H9 (cell line): ENCODE data around the gene CTNNA3. TPM values are rescaled to one million over a fixed set of nuclear protein-coding genes. Genes with fewer than 3 reads are reported as not detected.

ENCODE experiments used
- DNase-seq: peaks from one replicate; pipeline ENCODE4 v3.0.0-alpha.2; 2017
- H2AFZ ChIP-seq: one replicate; pipeline ENCODE4 v1.6.1; 2013; ENCODE audit warnings: mild to moderate bottlenecking, low read length, control low read depth, moderate library complexity
- H2AK5ac ChIP-seq: 2 replicates; pipeline ENCODE4 v1.6.1; 2013; ENCODE audit warnings: low read length, control low read depth, mixed read lengths; ENCODE audit not compliant: insufficient read length
- H2BK120ac ChIP-seq: one replicate; pipeline ENCODE4 v1.6.1; 2013; ENCODE audit warnings: low read depth, mild to moderate bottlenecking, low read length, control low read depth, inconsistent platforms; ENCODE audit not compliant: poor library complexity, severe bottlenecking
- H2BK12ac ChIP-seq: 2 replicates; pipeline ENCODE4 v1.6.1; 2013; ENCODE audit warnings: low read length, control low read depth, mixed read lengths, low read depth; ENCODE audit not compliant: insufficient read length
- H2BK15ac ChIP-seq: 2 replicates; pipeline ENCODE4 v1.6.1; 2013; ENCODE audit warnings: low read depth, low read length, control low read depth
- H2BK20ac ChIP-seq: one replicate; pipeline ENCODE4 v1.6.1; 2013; ENCODE audit warnings: low read depth, mild to moderate bottlenecking, low read length, control low read depth, inconsistent platforms; ENCODE audit not compliant: poor library complexity, severe bottlenecking
- H2BK5ac ChIP-seq: 2 replicates; pipeline ENCODE4 v1.6.1; 2013; ENCODE audit warnings: low read length, control low read depth, mixed read lengths; ENCODE audit not compliant: insufficient read length
- H3K14ac ChIP-seq: 2 replicates; pipeline ENCODE4 v1.6.1; 2013; ENCODE audit warnings: low read length, control low read depth; ENCODE audit not compliant: insufficient read depth
- H3K18ac ChIP-seq: 2 replicates; pipeline ENCODE4 v1.6.1; 2013; ENCODE audit warnings: low read depth, mild to moderate bottlenecking, mixed read lengths, low read length, control low read depth; ENCODE audit not compliant: insufficient read length
- H3K23ac ChIP-seq: 2 replicates; pipeline ENCODE4 v1.6.1; 2013; ENCODE audit warnings: low read length, control low read depth, mixed read lengths, low read depth; ENCODE audit not compliant: insufficient read length
- H3K23me2 ChIP-seq: 2 replicates; pipeline ENCODE4 v1.6.1; 2013; ENCODE audit warnings: low read depth, mild to moderate bottlenecking, mixed read lengths, low read length, control low read depth; ENCODE audit not compliant: insufficient read length, poor library complexity, severe bottlenecking
- H3K27ac ChIP-seq: 2 replicates; pipeline ENCODE4 v1.5.1; 2013; ENCODE audit warnings: low read length, control low read depth, mixed read lengths, low read depth; ENCODE audit not compliant: insufficient read length
- H3K27me3 ChIP-seq: 2 replicates; pipeline ENCODE4 v1.6.1; 2013; ENCODE audit warnings: low read length, control low read depth, inconsistent platforms; ENCODE audit not compliant: insufficient read depth
- H3K4ac ChIP-seq: 2 replicates; pipeline ENCODE4 v1.6.1; 2013; ENCODE audit warnings: low read depth, mild to moderate bottlenecking, control low read depth, inconsistent platforms, low read length, moderate library complexity
- H3K4me1 ChIP-seq: 2 replicates; pipeline ENCODE4 v1.6.1; 2013; ENCODE audit warnings: low read length, control low read depth, inconsistent platforms; ENCODE audit not compliant: insufficient read depth
- H3K4me2 ChIP-seq: 2 replicates; pipeline ENCODE4 v1.6.1; 2013; ENCODE audit warnings: low read length, control low read depth, mixed read lengths; ENCODE audit not compliant: insufficient read length, insufficient read depth
- H3K56ac ChIP-seq: 2 replicates; pipeline ENCODE4 v1.6.1; 2013; ENCODE audit warnings: low read depth, mild to moderate bottlenecking, mixed read lengths, low read length, control low read depth; ENCODE audit not compliant: insufficient read length
- H3K79me1 ChIP-seq: 2 replicates; pipeline ENCODE4 v1.6.1; 2013; ENCODE audit warnings: low read depth, mild to moderate bottlenecking, moderate library complexity, low read length, control low read depth, inconsistent platforms; ENCODE audit not compliant: insufficient read depth, poor library complexity, severe bottlenecking
- H3K79me2 ChIP-seq: 2 replicates; pipeline ENCODE4 v1.6.1; 2013; ENCODE audit warnings: low read length, control low read depth, inconsistent platforms; ENCODE audit not compliant: insufficient read depth
- H3K9ac ChIP-seq: 2 replicates; pipeline ENCODE4 v1.6.1; 2013; ENCODE audit warnings: low read length, control low read depth, mixed read lengths; ENCODE audit not compliant: insufficient read length; ENCODE audit errors: extremely low read depth
- H3K9me3 ChIP-seq: one replicate; pipeline ENCODE4 v1.6.1; 2013; ENCODE audit warnings: low read depth, low read length, inconsistent platforms; ENCODE audit not compliant: control insufficient read depth
- H3T11ph ChIP-seq: one replicate; pipeline ENCODE4 v1.6.1; 2013; ENCODE audit warnings: mild to moderate bottlenecking, low read length, control low read depth, inconsistent platforms
- H4K20me1 ChIP-seq: one replicate; pipeline ENCODE4 v1.6.1; 2013; ENCODE audit not compliant: control insufficient read depth, insufficient read length, insufficient read depth
- H4K5ac ChIP-seq: 2 replicates; pipeline ENCODE4 v1.6.1; 2013; ENCODE audit warnings: low read depth, mild to moderate bottlenecking, mixed read lengths, low read length, control low read depth; ENCODE audit not compliant: insufficient read length
- H4K8ac ChIP-seq: replicated peaks from 2 replicates; pipeline ENCODE4 v1.6.1; 2013; ENCODE audit warnings: low read length, control low read depth, mixed read lengths, low read depth; ENCODE audit not compliant: insufficient read length
- H4K91ac ChIP-seq: 2 replicates; pipeline ENCODE4 v1.6.1; 2013; ENCODE audit warnings: low read depth, mild to moderate bottlenecking, moderate library complexity, mixed read lengths, low read length, control low read depth; ENCODE audit not compliant: insufficient read length
- H3K27ac Mint-ChIP-seq, 3 experiments: 2 replicates in 2 of 3; 3 replicates in 1 of 3; pipeline ENCODE4 v1.8.0; 2020 to 2021; ENCODE audit warnings: mixed read lengths in 3 of 3, mild to moderate bottlenecking in 1 of 3, moderate library complexity in 1 of 3
- H3K27me3 Mint-ChIP-seq: 2 replicates; pipeline ENCODE4 v1.8.0; 2021; ENCODE audit warnings: low read depth, mild to moderate bottlenecking, moderate library complexity, mixed read lengths
- H3K36me3 Mint-ChIP-seq, 3 experiments: 2 replicates in 2 of 3; 3 replicates in 1 of 3; pipeline ENCODE4 v1.8.0; 2020 to 2021; ENCODE audit warnings: low read depth in 3 of 3, mixed read lengths in 3 of 3; ENCODE audit not compliant: insufficient read depth in 1 of 3
- H3K4me1 Mint-ChIP-seq, 2 experiments: 2 replicates each; pipeline ENCODE4 v1.8.0; 2020; ENCODE audit warnings: mixed read lengths in 2 of 2
- H3K4me3 Mint-ChIP-seq, 2 experiments: 2 replicates in 1 of 2; 3 replicates in 1 of 2; pipeline ENCODE4 v1.8.0; 2020 to 2021; ENCODE audit warnings: mild to moderate bottlenecking in 2 of 2, mixed read lengths in 2 of 2, moderate library complexity in 1 of 2
- H3K9me3 Mint-ChIP-seq, 2 experiments: 2 replicates in 1 of 2; 3 replicates in 1 of 2; pipeline ENCODE4 v1.8.0; 2020; ENCODE audit warnings: mild to moderate bottlenecking in 2 of 2, mixed read lengths in 2 of 2, moderate library complexity in 1 of 2
- WGBS: extraction: QIAGEN DNeasy Blood & Tissue Kit; methylation state at CpG from one replicate; pipeline ENCODE4 v1.1.7; 2013; ENCODE audit warnings: missing lambda C conversion rate, low lambda C conversion rate, mixed read lengths; ENCODE audit not compliant: insufficient read length; ENCODE audit errors: extremely low coverage; 5-methylcytosine and 5-hydroxymethylcytosine counted together
- total RNA-seq: library from RNA; stranded (reverse); gene quantifications from 2 replicates; pipeline ENCODE4 v1.2.1, GENCODE V29; 2021
- TF ChIP-seq, protein P1 (sequence below): fragments of 200-600 bp; sonication (generic); conservative IDR thresholded peaks from 3 replicates; pipeline ENCODE4 v1.8.0; 2021; ENCODE audit warnings: antibody characterized with exemption, mild to moderate bottlenecking

Gene CTNNA3
- total RNA-seq, 1 experiment from 2014 or later = 3.3 TPM

DNA sequence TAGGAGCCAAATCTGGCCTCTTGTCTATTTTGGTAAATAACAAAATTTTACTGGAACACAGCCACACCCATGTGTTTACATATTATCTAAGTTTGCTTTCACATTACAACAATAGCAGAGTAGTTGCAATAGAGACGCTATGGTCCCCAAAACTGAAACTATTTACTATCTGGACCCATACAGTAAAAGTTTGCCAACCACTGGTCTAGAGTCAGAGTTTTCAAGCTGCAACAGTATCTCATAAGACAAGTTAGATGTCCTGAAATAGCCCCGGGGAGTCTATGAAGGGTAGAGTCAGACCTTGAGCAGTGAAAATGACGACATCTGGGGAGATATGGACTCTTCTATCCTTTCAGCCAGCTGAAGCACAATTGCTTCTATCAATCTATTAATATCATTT, 74.2 kb downstream of the CTNNA3 start:
- Mint-ChIP-seq H3K27ac (no peak overlapping the region), H3K27me3 (no peaks in the 10 kb centered on the region), H3K9me3 (no peaks in the 10 kb centered on the region), H3K4me3 (no peak overlapping the region), H3K36me3 (no peaks in the 10 kb centered on the region; a peak in 1 of 7 replicates), H3K4me1 (no peaks in the 10 kb centered on the region)
- no peak overlapping the region for H3K23ac ChIP-seq
- H2BK20ac ChIP-seq = no peak overlapping the region
- no peaks in the 10 kb centered on the region for H3K4me1 ChIP-seq
- no peak overlapping the region for H2BK15ac ChIP-seq
- H3K9ac ChIP-seq = no peak overlapping the region
- no peak overlapping the region for H2AFZ ChIP-seq
- H3K23me2 ChIP-seq = no peaks in the 10 kb centered on the region
- TF ChIP-seq, protein P1, sequence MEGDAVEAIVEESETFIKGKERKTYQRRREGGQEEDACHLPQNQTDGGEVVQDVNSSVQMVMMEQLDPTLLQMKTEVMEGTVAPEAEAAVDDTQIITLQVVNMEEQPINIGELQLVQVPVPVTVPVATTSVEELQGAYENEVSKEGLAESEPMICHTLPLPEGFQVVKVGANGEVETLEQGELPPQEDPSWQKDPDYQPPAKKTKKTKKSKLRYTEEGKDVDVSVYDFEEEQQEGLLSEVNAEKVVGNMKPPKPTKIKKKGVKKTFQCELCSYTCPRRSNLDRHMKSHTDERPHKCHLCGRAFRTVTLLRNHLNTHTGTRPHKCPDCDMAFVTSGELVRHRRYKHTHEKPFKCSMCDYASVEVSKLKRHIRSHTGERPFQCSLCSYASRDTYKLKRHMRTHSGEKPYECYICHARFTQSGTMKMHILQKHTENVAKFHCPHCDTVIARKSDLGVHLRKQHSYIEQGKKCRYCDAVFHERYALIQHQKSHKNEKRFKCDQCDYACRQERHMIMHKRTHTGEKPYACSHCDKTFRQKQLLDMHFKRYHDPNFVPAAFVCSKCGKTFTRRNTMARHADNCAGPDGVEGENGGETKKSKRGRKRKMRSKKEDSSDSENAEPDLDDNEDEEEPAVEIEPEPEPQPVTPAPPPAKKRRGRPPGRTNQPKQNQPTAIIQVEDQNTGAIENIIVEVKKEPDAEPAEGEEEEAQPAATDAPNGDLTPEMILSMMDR = no peak
- DNase-seq = no peak
- H3K56ac ChIP-seq = no peak overlapping the region
- H4K20me1 ChIP-seq = no peaks in the 10 kb centered on the region
- H2BK12ac ChIP-seq = no peak overlapping the region
- WGBS = no CpG with 5 or more reads among the region's 3 CpGs
- H2BK5ac ChIP-seq = no peak overlapping the region
- H3K79me1 ChIP-seq = no peaks in the 10 kb centered on the region
- no peaks in the 10 kb centered on the region for H3K9me3 ChIP-seq
- H3K27me3 ChIP-seq = no peaks in the 10 kb centered on the region
- no peak overlapping the region for H2AK5ac ChIP-seq
- H3T11ph ChIP-seq = no peak overlapping the region
- no peak overlapping the region for H3K27ac ChIP-seq
- no peak overlapping the region for H4K5ac ChIP-seq
- no peak overlapping the region for H4K91ac ChIP-seq
- no peak overlapping the region for H3K18ac ChIP-seq
- H2BK120ac ChIP-seq = no peak overlapping the region
- no peak overlapping the region for H3K14ac ChIP-seq
- H3K4ac ChIP-seq = no peak overlapping the region
- no peak overlapping the region for H4K8ac ChIP-seq
- H3K79me2 ChIP-seq = no peaks in the 10 kb centered on the region
- no peak overlapping the region for H3K4me2 ChIP-seq
